ENCODE data around the gene ENC1. TPM values are rescaled to one million over a fixed set of nuclear protein-coding genes. Genes with fewer than 3 reads are reported as not detected.

ENC1 gene
- total and polyA plus RNA-seq, 10 of the 15 experiments (the other 5 are each of a cell fraction or from before 2014, with no cell fraction given), result 8.2 to 55.5 (median 32.1) TPM

GRCh38 chr5:74655716-74656115, 15.2 kb upstream of the ENC1 start:
- no peaks in the 10 kb centered on the region for H3K36me3 ChIP-seq (ENCODE audit: control insufficient read depth in 2 of 2, insufficient read depth in 2 of 2, low read length in 1 of 2)
- ChIA-PET CTCF (interaction anchor here (0.8 to 2.5 kb wide), 2 partner anchors 9 to 753 kb away, joined by 3 to 6 read pairs; no protein-coding TSS in a partner anchor), RAD21 (ENCODE audit: unreplicated experiment) (no interaction called here), POLR2A (no interaction called here), SMC1A (ENCODE audit: uncharacterized antibody, unreplicated experiment) (interaction anchor here (1.0 kb wide), 1 partner anchor 13 kb away, joined by 3 read pairs; no protein-coding TSS in a partner anchor)
- no peak for TF ChIP-seq ZNF384 (IDR thresholded peaks at IDR 0.05; ENCODE audit: borderline replicate concordance, low read depth, low read length)
- TF ChIP-seq MEF2A (IDR thresholded peaks at IDR 0.05; ENCODE audit: insufficient read depth, low read depth, low read length), result no peak
- no peak for TF ChIP-seq NR2F1 (conservative IDR thresholded peaks at IDR 0.05)
- no peak for TF ChIP-seq NR2C1 (IDR thresholded peaks at IDR 0.05)
- no peak for TF ChIP-seq IKZF2 (IDR thresholded peaks at IDR 0.05)
- TF ChIP-seq USF2 (IDR thresholded peaks at IDR 0.05; ENCODE audit: borderline replicate concordance, low read depth, low read length), result no peak
- no peak for TF ChIP-seq BMI1 (IDR thresholded peaks at IDR 0.05; ENCODE audit: borderline replicate concordance)
- no peak for TF ChIP-seq YBX1 (IDR thresholded peaks at IDR 0.05)
- TF ChIP-seq BACH1 (IDR thresholded peaks at IDR 0.05; ENCODE audit: borderline replicate concordance), result no peak
- no peak for TF ChIP-seq BHLHE40 (IDR thresholded peaks at IDR 0.05; ENCODE audit: borderline replicate concordance in 1 of 2, low read depth in 2 of 2, low read length in 1 of 2)
- TF ChIP-seq RB1 (IDR thresholded peaks at IDR 0.05; ENCODE audit: borderline replicate concordance), result no peak
- no TSS peak for BruUV-seq (replicated peaks)
- no peak overlapping the region for H2AFZ ChIP-seq (ENCODE audit: control insufficient read depth, low read depth, low read length)
- no peak overlapping the region for H3K4me2 ChIP-seq (ENCODE audit: control insufficient read depth, insufficient read depth)
- no peak overlapping the region for H3K27ac ChIP-seq (ENCODE audit: control insufficient read depth, insufficient read depth)
- ATAC-seq (no peak), DNase-seq (ENCODE audit: low read depth, low spot score) (no peak), FAIRE-seq (no peak)
- no peaks in the 10 kb centered on the region for H3K4me1 ChIP-seq (ENCODE audit: control insufficient read depth, insufficient read depth, low read length)
- H3K9ac ChIP-seq (ENCODE audit: control insufficient read depth, insufficient read depth, low read length), result no peak overlapping the region
- no peaks in the 10 kb centered on the region for H4K20me1 ChIP-seq (ENCODE audit: control insufficient read depth, insufficient read depth)
- no peak overlapping the region for H3K4me3 ChIP-seq
- intact Hi-C loops (cut with micrococcal nuclease; ENCODE audit: unreplicated experiment), result no loop called here
- no peaks in the 10 kb centered on the region for H3K79me2 ChIP-seq (ENCODE audit: control insufficient read depth, insufficient read depth, low read length)
- no peaks in the 10 kb centered on the region; a peak in 3 of 4 replicates for H3K27me3 ChIP-seq (replicated peaks in 1 of 2; ENCODE audit: control insufficient read depth in 2 of 2, insufficient read depth in 2 of 2, low read length in 1 of 2)
- in situ Hi-C loops (cut with MboI), result no loop called here
- H3K9me3 ChIP-seq (replicated peaks; ENCODE audit: control insufficient read depth, insufficient read depth, low read length), result no peaks in the 10 kb centered on the region

All from GM12878 (cell line).